ENCODE results near the gene GARIN3. TPM values are rescaled to one million over a fixed set of nuclear protein-coding genes. Genes with fewer than 3 reads are reported as not detected.

Gene GARIN3
- total RNA-seq, 1 experiment from 2014 or later = not detected

GRCh38 chr5:157113002-157113401 is 53.1 kb downstream of the GARIN3 start:
- Histone ChIP-seq H3K36me3 (ENCODE audit: control insufficient read depth, insufficient read depth, low read length) (no peaks in the 10 kb centered on the region), H3K27ac (ENCODE audit: low read length) (no peak overlapping the region), H3K4me3 (ENCODE audit: low read depth in 2 of 2, low read length in 2 of 2) (no peak overlapping the region), H3K9me3 (ENCODE audit: control insufficient read depth, insufficient read depth, low read depth, low read length) (no peaks in the 10 kb centered on the region), H3K27me3 (ENCODE audit: control insufficient read depth, insufficient read depth, low read length) (0 out of 2 replicates have a peak, but pooled peaks cover 2% of the 10 kb centered on the region), H3K4me1 (ENCODE audit: control insufficient read depth, insufficient read depth, low read length) (no peaks in the 10 kb centered on the region)
- no peak for TF ChIP-seq TCF7L2 (IDR thresholded peaks at IDR 0.05; ENCODE audit: low read depth, low read length)
- TF ChIP-seq CTCF (IDR thresholded peaks at IDR 0.05) = no peak
- TF ChIP-seq SIN3A (IDR thresholded peaks at IDR 0.05; ENCODE audit: borderline replicate concordance, insufficient read depth, low read depth, low read length) = no peak
- no peak for TF ChIP-seq REST (IDR thresholded peaks at IDR 0.05; ENCODE audit: insufficient read depth in 1 of 2, low read depth in 2 of 2, low read length in 1 of 2)
- TF ChIP-seq POLR2AphosphoS5 (IDR thresholded peaks at IDR 0.05; ENCODE audit: low read depth, low read length) = no peak
- ChIA-PET POLR2A (no interaction called here), CTCF (no interaction called here)
- no TSS peak for BruUV-seq (replicated peaks)
- in situ Hi-C loops (cut with HindIII; ENCODE audit: low pct_unique_long_range_greater_than_20kb, low sequenced_read_pairs) (no loop called here), intact Hi-C loops (cut with micrococcal nuclease; ENCODE audit: unreplicated experiment) (no loop called here)
- no peak for ATAC-seq
- DNase-seq (ENCODE audit: low read depth, low spot score) = no peak

Other genes with a start within 250 kb of the GARIN3 start
- gene TIMD4, start 203.0 kb downstream of the GARIN3 start, total RNA-seq (2021; ENCODE audit: unreplicated experiment) = not detected
- 0.36 TPM for gene HAVCR1, start 107.1 kb downstream of the GARIN3 start, total RNA-seq (2021; ENCODE audit: unreplicated experiment)
- not detected for gene HAVCR2, start 57.2 kb downstream of the GARIN3 start, total RNA-seq (2021; ENCODE audit: unreplicated experiment)
- gene MED7, start 23.4 kb downstream of the GARIN3 start, total RNA-seq (2021; ENCODE audit: unreplicated experiment) = 9.9 TPM
- gene ITK, start 14.6 kb upstream of the GARIN3 start, total RNA-seq (2021; ENCODE audit: unreplicated experiment) = 0.26 TPM
- 0.80 TPM for gene CYFIP2, start 99.9 kb upstream of the GARIN3 start, total RNA-seq (2021; ENCODE audit: unreplicated experiment)